Activated naive CD4-positive, alpha-beta T cell treated with anti-CD3 and anti-CD28 coated beads, Interleukin-2, amount 10 ng/mL, durations not matched to agents 7 days and 5 days (primary cell): Measurements from ENCODE around the gene MAP4K3.
"Not testable (repeated sequence)": the region's sequence is repeated elsewhere in the genome, so short reads cannot be mapped to it uniquely, and the experiment has no call there.

Experiments
- CTCF ChIA-PET: fragments of 350-600 bp; sonication (Branson Sonifier 250); formaldehyde crosslinking; loops from one replicate; lab custom pipeline; 2021; ENCODE audit warnings: antibody characterized with exemption; lab: Charles Lee
- DNase-seq: peaks from one replicate; pipeline ENCODE4 v3.0.0-alpha.2; 2020
- H3K27ac Mint-ChIP-seq: one replicate; pipeline ENCODE4 v1.8.0; 2021; ENCODE audit warnings: mild to moderate bottlenecking, moderate library complexity, mixed read lengths
- H3K27me3 Mint-ChIP-seq: one replicate; pipeline ENCODE4 v1.8.0; 2021; ENCODE audit warnings: mild to moderate bottlenecking, mixed read lengths
- H3K36me3 Mint-ChIP-seq: one replicate; pipeline ENCODE4 v1.8.0; 2021; ENCODE audit warnings: mixed read lengths
- H3K4me1 Mint-ChIP-seq: one replicate; pipeline ENCODE4 v1.8.0; 2021; ENCODE audit warnings: mixed read lengths
- H3K4me3 Mint-ChIP-seq: one replicate; pipeline ENCODE4 v1.8.0; 2021; ENCODE audit warnings: mild to moderate bottlenecking, moderate library complexity, mixed read lengths
- H3K9me3 Mint-ChIP-seq: one replicate; pipeline ENCODE4 v1.8.0; 2021; ENCODE audit warnings: mixed read lengths

MAP4K3 gene

DNA sequence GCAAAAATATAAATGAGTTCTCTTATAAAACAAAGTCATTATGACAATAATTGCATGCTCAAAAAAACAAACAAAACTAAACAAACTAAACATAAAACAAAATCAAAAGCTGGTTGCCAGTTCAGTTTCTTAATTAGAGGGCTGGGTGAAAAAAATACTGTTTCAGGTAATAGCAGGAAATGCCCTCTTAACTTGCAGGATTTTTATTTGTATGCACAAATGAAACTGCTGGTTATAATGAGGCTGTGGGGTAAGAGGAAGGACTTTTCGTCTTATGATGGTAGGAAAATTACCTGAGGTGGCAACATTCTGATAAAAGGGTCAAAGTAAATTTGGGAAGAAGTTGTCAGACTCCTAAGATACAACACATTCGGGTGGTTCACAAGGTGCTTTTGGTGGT is 171.8 kb downstream of the MAP4K3 start:
- H3K27me3 Mint-ChIP-seq, result no peaks in the 10 kb centered on the region
- H3K27ac Mint-ChIP-seq, result peak overlapping the region; percentile 54
- DNase-seq, result no peak
- CTCF ChIA-PET, result interaction anchor here (0.6 to 1.1 kb wide), 4 partner anchors 16 to 352 kb away, joined by 3 read pairs; no protein-coding TSS in a partner anchor
- H3K9me3 Mint-ChIP-seq, result no peaks in the 10 kb centered on the region
- peaks cover 7% of the 10 kb centered on the region for H3K36me3 Mint-ChIP-seq
- peaks cover 25% of the 10 kb centered on the region for H3K4me1 Mint-ChIP-seq
- no peak overlapping the region for H3K4me3 Mint-ChIP-seq

- Mint-ChIP-seq H3K9me3 (no peaks in the 10 kb centered on the region), H3K27ac (peak overlapping the region; percentile 11), H3K4me1 (peaks cover 25% of the 10 kb centered on the region), H3K4me3 (no peak overlapping the region), H3K36me3 (peaks cover 7% of the 10 kb centered on the region), H3K27me3 (no peaks in the 10 kb centered on the region)
- CTCF ChIA-PET, result interaction anchor here (0.6 to 1.1 kb wide), 4 partner anchors 15 to 352 kb away, joined by 3 read pairs; no protein-coding TSS in a partner anchor
- no peak for DNase-seq
Observed at GRCh38 chr2:39264733-39265132, 172.4 kb downstream of the MAP4K3 start.

DNA sequence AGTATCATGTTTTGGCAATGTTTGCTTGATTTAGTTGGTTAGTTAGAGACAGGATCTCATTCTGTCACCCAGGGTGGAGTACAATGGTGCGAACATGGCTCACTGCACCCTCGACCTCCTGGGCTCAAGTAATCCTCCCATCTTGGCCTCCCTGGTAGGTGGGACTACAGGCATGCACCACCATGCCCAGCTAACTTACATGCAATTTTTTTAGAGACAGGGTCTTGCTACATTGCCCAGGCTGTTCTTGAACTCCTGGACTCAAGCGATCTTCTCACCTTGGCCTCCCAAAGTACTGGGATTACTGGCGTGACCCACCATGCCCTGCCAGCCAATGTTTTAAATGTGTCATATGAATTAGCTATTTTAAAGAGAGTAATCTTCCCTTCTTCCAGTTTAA is 177.0 kb downstream of the MAP4K3 start:
- no peaks in the 10 kb centered on the region for H3K27me3 Mint-ChIP-seq
- no peak overlapping the region for H3K27ac Mint-ChIP-seq
- CTCF ChIA-PET, result no interaction called here
- H3K36me3 Mint-ChIP-seq, result peaks cover 15% of the 10 kb centered on the region
- H3K4me3 Mint-ChIP-seq, result no peak overlapping the region
- H3K4me1 Mint-ChIP-seq, result peaks cover 10% of the 10 kb centered on the region
- DNase-seq, result no peak
- no peaks in the 10 kb centered on the region for H3K9me3 Mint-ChIP-seq

GRCh38 chr2:39256040-39256439 is 181.0 kb downstream of the MAP4K3 start:
- H3K27me3 Mint-ChIP-seq, result no peaks in the 10 kb centered on the region
- peaks cover 4% of the 10 kb centered on the region for H3K9me3 Mint-ChIP-seq
- peaks cover 22% of the 10 kb centered on the region for H3K36me3 Mint-ChIP-seq
- CTCF ChIA-PET, result no interaction called here
- no peak overlapping the region for H3K4me3 Mint-ChIP-seq
- H3K27ac Mint-ChIP-seq, result no peak overlapping the region
- H3K4me1 Mint-ChIP-seq, result no peaks in the 10 kb centered on the region
- no peak for DNase-seq

GRCh38 chr2:39252888-39253518 is 184.1 kb downstream of the MAP4K3 start:
- Mint-ChIP-seq H3K4me1 (no peaks in the 10 kb centered on the region), H3K27ac (no peak overlapping the region), H3K36me3 (peaks cover 25% of the 10 kb centered on the region), H3K4me3 (no peak overlapping the region), H3K27me3 (no peaks in the 10 kb centered on the region), H3K9me3 (peaks cover 6% of the 10 kb centered on the region)
- DNase-seq, result no peak
- CTCF ChIA-PET, result interaction anchor here (0.9 kb wide), 1 partner anchor 9 kb away, joined by 3 read pairs; no protein-coding TSS in a partner anchor

DNA sequence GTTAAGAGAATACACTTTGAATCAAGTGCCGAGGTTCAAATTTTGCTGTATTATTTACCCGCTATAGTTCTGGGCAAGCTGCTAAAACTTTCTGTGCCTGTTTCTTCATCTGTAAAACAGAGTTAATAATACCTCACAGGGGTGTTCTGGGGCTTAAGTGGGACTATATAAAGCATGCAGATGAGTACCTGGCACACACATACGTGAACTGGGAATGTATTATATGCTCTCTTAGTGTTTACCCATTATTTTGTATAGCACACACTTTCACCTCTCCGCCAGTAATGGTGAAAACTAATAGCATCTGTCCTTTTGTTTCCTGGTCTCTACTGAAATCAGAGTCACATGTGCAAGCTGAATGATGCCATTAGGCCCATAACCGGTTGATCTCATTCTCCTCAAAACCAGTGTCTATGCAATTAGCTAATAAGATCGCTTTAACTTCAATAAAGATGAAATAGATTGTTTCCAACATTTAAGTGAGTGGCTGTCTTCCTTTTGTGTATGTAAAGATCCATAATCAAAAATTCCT is 189.5 kb downstream of the MAP4K3 start:
- Mint-ChIP-seq H3K9me3 (peaks cover 6% of the 10 kb centered on the region), H3K4me1 (peaks cover 23% of the 10 kb centered on the region), H3K36me3 (peaks cover 17% of the 10 kb centered on the region), H3K27me3 (peaks cover 18% of the 10 kb centered on the region), H3K4me3 (no peak overlapping the region), H3K27ac (no peak overlapping the region)
- CTCF ChIA-PET, result no interaction called here
- DNase-seq, result no peak

DNA sequence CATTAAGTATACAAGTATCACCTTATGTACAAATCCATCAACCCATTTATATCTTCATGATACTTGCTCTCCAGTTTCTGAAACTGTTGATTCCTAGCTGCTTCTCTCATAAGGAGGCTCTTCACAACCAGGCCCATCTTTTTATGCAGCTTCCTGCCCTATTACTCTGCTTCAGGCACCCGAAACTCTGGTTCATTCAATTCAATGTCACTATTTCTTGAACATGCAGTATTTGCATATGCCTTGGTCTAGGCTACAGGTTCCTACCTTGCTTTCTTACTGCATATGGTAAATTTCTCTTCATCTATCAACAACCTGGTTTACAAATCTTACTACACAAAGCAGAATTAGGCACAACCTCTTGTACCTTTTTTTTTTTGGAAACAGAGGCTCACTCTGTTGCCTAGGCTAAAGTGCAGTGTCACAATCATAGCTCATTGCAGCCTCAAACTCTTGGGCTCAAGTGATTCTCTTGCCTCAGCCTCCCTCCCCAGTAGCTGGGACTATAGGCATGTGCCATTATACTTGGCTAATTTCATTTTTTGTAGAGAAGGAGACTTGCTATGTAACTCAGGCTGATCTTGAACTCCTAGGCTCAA is 190.6 kb downstream of the MAP4K3 start:
- peaks cover 26% of the 10 kb centered on the region for H3K4me1 Mint-ChIP-seq
- CTCF ChIA-PET, result interaction anchor here (1.2 kb wide), 1 partner anchor 483 kb away, joined by 3 read pairs; no protein-coding TSS in a partner anchor
- peaks cover 16% of the 10 kb centered on the region for H3K36me3 Mint-ChIP-seq
- peaks cover 6% of the 10 kb centered on the region for H3K9me3 Mint-ChIP-seq
- H3K4me3 Mint-ChIP-seq, result no peak overlapping the region
- peaks cover 20% of the 10 kb centered on the region for H3K27me3 Mint-ChIP-seq
- no peak overlapping the region for H3K27ac Mint-ChIP-seq
- no peak for DNase-seq

DNA sequence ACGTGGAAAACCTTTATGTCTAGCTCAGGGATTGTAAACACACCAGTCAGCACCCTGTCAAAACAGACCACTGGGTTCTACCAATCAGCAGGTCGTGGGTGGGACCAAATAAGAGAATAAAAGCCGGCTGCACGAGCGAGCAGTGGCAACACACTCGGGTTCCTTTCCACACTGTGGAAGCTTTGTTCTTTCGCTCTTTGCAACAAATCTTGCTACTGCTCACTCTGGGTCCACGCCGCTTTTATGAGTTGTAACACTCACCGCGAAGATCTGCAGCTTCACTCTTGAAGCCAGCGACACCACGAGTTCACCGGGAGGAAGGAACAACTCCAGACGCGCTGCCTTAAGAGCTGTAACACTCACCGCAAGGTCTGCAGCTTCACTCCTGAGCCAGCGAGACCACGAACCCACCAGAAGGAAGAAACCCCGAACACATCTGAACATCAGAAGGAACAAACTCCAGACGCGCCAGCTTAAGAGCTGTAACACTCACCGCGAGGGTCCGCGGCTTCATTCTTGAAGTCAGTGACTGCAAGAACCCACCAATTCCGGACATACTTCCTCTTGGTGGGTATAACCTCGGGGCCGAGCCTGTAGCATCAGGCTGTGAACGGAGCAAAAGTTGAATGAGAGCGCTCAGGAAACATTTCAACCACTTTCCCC is 192.0 kb downstream of the MAP4K3 start:
- Mint-ChIP-seq H3K4me3 (peak overlapping the region; percentile 58), H3K27ac (peak overlapping the region; percentile 12), H3K27me3 (peaks cover 20% of the 10 kb centered on the region), H3K4me1 (peaks cover 26% of the 10 kb centered on the region)
- not testable (repeated sequence) for H3K9me3 Mint-ChIP-seq, H3K36me3 Mint-ChIP-seq
- CTCF ChIA-PET, result interaction anchor here (0.6 to 2.0 kb wide), 6 partner anchors 15 to 298 kb away, joined by 3 to 12 read pairs (median 4); no protein-coding TSS in a partner anchor
- peak; percentile 56 for DNase-seq

DNA sequence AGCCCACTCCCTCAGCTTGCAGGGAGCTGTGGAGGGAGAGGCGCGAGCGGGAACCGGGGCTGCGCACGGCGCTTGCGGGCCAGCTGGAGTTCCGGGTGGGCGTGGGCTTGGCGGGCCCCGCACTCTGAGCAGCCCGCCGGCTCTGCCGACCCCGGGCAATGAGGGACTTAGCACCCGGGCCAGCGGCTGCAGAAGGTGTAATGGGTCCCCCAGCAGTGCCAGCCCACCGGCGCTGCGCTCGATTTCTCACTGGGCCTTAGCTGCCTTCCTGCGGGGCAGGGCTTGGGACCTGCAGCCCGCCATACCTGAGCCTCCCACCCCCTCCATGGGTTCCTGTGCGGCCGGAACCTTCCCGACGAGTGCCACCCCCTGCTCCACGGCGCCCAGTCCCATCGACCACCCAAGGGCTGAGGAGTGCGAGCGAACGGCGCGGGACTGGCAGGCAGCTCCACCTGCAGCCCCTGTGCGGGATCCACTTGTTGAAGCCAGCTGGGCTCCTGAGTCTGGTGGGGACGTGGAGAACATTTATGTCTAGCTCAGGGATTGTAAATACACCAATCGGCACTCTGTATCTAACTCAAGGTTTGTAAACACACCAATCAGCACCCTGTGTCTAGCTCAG is 192.7 kb downstream of the MAP4K3 start:
- CTCF ChIA-PET, result interaction anchor here (0.6 to 2.0 kb wide), 4 partner anchors 15 to 297 kb away, joined by 3 to 12 read pairs (median 6); no protein-coding TSS in a partner anchor
- H3K27me3 Mint-ChIP-seq, result peaks cover 20% of the 10 kb centered on the region
- not testable (repeated sequence) for H3K36me3 Mint-ChIP-seq, H3K9me3 Mint-ChIP-seq, DNase-seq
- peak overlapping the region; percentile 58 for H3K4me3 Mint-ChIP-seq
- H3K4me1 Mint-ChIP-seq, result peaks cover 26% of the 10 kb centered on the region
- H3K27ac Mint-ChIP-seq, result peak overlapping the region; percentile 12

DNA sequence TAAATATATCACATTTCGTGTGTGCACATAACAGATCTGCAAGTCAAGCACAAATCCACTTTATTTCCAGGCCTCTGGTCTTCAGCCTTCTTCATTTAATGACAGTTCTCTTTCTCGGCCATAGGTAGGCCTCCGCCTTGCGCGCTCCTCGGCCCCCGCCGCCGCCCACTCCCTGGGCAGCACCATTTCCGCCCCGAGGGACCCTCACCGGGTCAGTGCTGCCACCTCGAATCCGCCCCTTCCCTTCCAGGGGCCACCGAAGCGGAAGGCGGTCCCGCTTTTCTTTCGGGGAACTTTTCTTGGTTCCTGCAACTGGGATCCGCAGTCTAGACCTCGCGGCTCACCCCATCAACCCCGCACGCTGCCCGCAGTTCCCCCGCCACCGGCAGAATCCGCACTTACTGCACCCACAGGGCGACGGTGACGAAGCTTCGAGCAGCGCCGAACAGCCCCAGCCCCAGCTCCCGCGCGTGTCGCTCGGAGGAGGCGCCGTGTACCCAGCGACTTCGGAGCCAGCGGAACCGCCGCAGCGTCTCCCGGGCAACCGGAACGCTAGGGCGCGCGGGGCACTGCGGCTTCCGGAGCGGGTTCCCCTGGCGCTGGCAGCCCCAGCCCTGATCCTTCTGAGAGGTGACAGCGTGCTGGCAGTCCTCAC is 193.5 kb downstream of the MAP4K3 start, which contains the start of gene CDKL4:
Gene CDKL4, minus strand, starts transcription at position 502 of the 655 bp plus-strand sequence.
- Mint-ChIP-seq H3K27me3 (peaks cover 20% of the 10 kb centered on the region), H3K9me3 (no peaks in the 10 kb centered on the region), H3K4me3 (peak within 1 kb of the TSS; percentile 58), H3K27ac (peak within 1 kb of the TSS; percentile 12), H3K4me1 (peaks cover 26% of the 10 kb centered on the region), H3K36me3 (peaks cover 3% of the 10 kb centered on the region)
- DNase-seq, result peak; percentile 64
- CTCF ChIA-PET, result no interaction called here

GRCh38 chr2:39241588-39241987 is 195.5 kb downstream of the MAP4K3 start:
- no peak overlapping the region for H3K4me3 Mint-ChIP-seq
- DNase-seq, result no peak
- CTCF ChIA-PET, result no interaction called here
- no peak overlapping the region for H3K27ac Mint-ChIP-seq
- no peaks in the 10 kb centered on the region for H3K9me3 Mint-ChIP-seq
- peaks cover 24% of the 10 kb centered on the region for H3K27me3 Mint-ChIP-seq
- peaks cover 3% of the 10 kb centered on the region for H3K36me3 Mint-ChIP-seq
- peaks cover 26% of the 10 kb centered on the region for H3K4me1 Mint-ChIP-seq

DNA sequence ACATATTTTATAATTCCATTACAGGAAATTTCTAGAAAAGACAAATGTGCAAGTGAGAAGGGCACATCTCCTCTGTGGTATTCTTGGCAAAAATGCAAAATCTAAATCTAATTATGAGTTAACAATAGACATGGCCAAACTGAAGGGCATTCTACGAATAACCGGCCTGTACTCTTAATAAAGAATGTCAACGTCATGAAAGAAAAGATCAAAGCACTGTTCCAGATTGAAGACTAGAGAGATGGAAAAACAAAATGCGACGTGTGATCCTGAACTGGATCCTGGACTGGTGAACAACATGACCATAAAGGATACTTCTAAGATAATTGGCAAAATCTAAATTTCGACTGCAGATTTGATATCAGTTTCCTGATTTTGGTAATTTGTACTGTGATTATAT is 196.3 kb downstream of the MAP4K3 start:
- CTCF ChIA-PET, result no interaction called here
- Mint-ChIP-seq H3K36me3 (peaks cover 3% of the 10 kb centered on the region), H3K27ac (no peak overlapping the region), H3K4me3 (no peak overlapping the region), H3K9me3 (no peaks in the 10 kb centered on the region), H3K4me1 (peaks cover 22% of the 10 kb centered on the region), H3K27me3 (peaks cover 24% of the 10 kb centered on the region)
- DNase-seq, result no peak

DNA sequence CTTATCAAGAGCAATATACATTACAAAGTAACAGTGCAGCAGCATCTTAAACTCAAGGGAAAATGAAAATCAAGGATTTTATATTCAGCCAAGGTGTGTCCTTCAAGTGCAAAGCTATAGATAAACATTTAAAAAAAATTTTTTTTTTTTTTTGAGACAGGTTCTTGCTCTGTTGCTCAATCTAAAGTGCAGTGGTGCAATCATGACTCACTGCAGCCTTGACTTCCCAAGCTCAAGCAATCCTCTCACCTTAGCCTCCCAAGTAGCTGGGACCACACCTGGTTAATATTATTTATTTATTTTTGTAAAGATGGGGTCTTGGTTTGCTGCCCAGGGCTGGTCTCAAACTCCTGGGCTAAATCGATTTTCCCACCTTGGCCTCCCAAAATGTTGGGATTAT is 202.3 kb downstream of the MAP4K3 start:
- Mint-ChIP-seq H3K4me1 (peaks cover 2% of the 10 kb centered on the region), H3K4me3 (no peak overlapping the region), H3K9me3 (no peaks in the 10 kb centered on the region), H3K27ac (no peak overlapping the region), H3K36me3 (no peaks in the 10 kb centered on the region), H3K27me3 (peaks cover 3% of the 10 kb centered on the region)
- CTCF ChIA-PET, result interaction anchor here (0.6 to 2.0 kb wide), 3 partner anchors 154 to 287 kb away, joined by 3 to 13 read pairs (median 5); no protein-coding TSS in a partner anchor
- DNase-seq, result no peak
